COR-L47 (cell line): ENCODE data around the gene NPM1.

ENCODE experiments used
- DNase-seq: peaks from one replicate; lab custom pipeline; 2025; lab: John Stamatoyannopoulos, UW

Gene NPM1

DNA sequence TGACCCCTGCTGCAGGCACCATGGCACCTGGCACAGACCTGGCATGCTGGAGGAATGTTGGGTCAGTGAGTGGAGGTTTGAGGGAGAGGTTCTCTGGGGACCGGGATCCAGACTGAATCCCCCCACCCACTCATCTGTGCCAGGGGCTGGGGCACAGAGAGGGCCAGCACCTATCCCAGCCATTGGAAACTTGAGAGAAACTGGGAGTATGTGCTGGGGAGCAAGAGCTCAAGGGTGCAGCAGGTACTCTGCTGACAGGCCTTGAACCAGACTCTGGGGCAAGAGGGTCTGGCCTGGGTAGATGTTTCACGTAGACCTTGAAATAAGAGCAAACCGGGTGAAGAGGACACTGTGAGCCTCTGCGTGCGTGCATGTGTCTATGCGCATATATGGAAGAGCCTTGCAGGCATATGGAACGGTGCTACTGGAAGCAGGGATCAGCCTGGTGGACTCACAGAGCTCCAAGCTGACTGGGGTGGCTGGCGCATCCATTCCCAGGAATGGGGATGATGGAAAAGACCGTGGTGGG lies 40.6 kb downstream of the NPM1 start:
- DNase-seq: no peak

- no peak for DNase-seq
Observed at GRCh38 chr5:171428809-171429542, 41.3 kb downstream of the NPM1 start.

DNA sequence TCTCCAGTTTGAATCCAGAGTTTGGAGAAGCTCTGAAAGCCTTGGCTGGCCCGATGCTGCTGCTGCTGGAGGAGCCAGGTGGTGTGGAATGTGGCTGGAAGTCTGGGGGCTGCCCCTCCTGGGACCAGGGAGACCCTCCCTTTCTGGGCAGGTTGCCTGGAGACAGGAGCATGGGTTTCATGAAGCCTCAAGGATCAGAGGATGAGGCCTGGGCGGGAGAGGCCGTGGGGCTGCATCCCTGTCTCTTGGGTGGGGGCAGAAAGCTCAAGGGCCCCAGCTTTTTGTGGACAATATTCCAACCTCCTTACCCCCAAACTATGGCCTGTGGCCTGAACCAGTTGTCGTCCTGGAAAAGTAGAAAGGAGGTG lies 41.9 kb downstream of the NPM1 start:
- DNase-seq: no peak

DNA sequence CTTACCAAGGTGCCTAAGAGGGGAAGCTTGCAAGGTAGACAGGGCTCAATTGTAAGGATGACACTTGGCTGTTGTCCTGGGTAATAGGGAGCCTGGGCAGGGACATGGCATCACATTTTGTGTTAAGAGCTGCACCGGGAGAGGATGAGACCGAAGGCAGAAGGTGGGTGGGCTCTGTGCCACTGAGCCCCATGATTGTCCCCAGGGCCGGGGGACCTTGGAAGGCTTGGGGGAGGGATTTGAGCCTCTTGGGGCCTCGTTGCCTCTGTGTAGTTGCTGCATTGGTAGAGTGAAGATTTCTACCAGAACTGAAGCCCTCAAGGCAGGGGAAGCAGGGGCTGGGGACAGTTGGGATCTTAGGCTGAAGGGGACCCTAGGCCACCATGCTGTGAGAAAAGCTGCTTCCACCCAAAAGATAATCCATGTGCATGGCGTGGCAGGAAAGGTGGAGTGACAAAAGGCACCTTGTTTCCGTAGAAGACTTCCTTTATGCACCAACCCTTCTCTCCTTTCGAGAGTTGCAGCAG lies 43.7 kb downstream of the NPM1 start:
- DNase-seq: no peak

- DNase-seq: no peak
Observed at GRCh38 chr5:171432076-171432475, 44.4 kb downstream of the NPM1 start.

- DNase-seq: no peak
Observed at GRCh38 chr5:171432583-171433351, 45.1 kb downstream of the NPM1 start.

GRCh38 chr5:171433352-171433698 lies 45.7 kb downstream of the NPM1 start:
- no peak for DNase-seq

DNA sequence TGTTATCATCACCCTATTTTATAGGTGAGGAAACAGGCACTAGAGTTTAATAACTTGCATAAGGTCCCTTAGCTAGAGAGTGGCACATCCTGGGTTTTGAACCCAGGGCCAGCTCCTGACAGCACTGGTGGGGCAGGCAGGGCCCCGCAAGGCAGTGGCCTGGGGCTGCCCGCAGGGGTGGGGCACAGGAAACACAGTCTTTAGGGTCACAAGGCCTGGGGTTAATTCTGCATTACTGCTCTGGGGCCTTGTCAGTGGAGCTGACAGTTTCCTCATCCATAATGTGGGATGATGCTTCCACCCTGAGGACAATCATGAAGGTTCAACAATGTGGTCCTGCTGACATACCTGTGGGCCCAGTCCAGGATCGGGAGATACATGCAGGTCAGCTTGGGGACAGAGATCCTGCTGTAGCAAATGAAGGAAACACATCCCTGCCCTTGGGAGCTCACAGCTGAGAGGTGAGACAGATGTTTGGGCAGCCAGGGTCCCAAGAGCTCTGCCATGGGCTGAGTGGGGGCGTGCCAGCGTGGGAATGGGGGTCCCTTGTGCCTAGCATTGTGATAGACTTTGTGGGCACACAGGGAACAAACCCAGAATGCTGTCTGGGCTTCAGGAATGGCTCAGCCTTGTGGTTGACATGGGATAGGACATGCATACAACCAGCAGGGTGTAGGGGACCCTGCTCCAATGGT lies 46.5 kb downstream of the NPM1 start:
- no peak for DNase-seq

GRCh38 chr5:171434874-171435273 lies 47.2 kb downstream of the NPM1 start:
- DNase-seq: no peak

DNA sequence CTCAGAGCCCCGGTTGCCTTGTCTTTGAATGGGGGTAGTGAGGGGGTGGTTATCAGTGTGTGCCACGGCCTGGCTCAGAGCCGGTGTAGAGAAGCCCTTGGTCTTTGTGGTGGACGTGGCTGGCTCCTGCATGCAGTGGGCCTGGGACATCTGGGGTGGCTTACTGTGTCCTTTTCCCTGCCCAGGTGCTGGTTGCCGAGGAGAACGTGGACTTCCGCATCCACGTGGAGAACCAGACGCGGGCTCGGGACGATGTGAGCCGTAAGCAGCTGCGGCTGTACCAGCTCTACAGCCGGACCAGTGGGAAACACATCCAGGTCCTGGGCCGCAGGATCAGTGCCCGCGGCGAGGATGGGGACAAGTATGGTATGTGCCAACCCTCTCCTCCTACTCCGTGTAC lies 48.3 kb downstream of the NPM1 start:
- DNase-seq: no peak

GRCh38 chr5:171436804-171437285 lies 49.2 kb downstream of the NPM1 start:
- no peak for DNase-seq

DNA sequence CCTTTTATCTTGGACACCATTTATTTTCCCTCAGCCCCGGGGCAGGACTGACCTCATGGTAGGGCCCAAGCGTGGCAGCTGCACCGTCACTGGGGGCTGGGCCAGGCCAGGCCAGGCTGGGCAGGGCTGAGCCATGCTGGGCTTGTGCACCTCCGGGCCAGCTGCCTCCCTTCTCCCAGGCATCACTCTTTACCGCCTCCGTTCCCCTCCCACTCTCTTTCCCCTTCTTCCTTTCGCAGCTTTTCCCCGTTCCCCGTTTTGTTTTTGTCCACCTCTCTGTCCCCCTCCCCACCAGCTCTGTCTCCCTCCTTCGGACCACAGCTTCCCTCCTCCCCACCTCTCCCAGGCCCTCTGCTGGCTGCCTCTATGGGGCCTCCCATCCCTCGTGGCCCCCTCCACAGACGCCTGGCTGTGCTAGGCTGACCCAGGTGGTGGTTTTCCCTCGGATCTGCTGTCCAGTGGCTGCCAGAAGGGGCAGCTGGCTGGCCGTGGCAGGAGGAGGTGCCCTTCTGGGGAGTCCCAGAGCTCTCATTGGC lies 49.7 kb downstream of the NPM1 start:
- no peak for DNase-seq

- no peak for DNase-seq
Observed at GRCh38 chr5:171438738-171439137, 51.1 kb downstream of the NPM1 start.

- DNase-seq: no peak
Observed at GRCh38 chr5:171441246-171441791, 53.7 kb downstream of the NPM1 start.

GRCh38 chr5:171442287-171443042 lies 54.8 kb downstream of the NPM1 start:
- DNase-seq: no peak

GRCh38 chr5:171444582-171444981 lies 56.9 kb downstream of the NPM1 start:
- no peak for DNase-seq

DNA sequence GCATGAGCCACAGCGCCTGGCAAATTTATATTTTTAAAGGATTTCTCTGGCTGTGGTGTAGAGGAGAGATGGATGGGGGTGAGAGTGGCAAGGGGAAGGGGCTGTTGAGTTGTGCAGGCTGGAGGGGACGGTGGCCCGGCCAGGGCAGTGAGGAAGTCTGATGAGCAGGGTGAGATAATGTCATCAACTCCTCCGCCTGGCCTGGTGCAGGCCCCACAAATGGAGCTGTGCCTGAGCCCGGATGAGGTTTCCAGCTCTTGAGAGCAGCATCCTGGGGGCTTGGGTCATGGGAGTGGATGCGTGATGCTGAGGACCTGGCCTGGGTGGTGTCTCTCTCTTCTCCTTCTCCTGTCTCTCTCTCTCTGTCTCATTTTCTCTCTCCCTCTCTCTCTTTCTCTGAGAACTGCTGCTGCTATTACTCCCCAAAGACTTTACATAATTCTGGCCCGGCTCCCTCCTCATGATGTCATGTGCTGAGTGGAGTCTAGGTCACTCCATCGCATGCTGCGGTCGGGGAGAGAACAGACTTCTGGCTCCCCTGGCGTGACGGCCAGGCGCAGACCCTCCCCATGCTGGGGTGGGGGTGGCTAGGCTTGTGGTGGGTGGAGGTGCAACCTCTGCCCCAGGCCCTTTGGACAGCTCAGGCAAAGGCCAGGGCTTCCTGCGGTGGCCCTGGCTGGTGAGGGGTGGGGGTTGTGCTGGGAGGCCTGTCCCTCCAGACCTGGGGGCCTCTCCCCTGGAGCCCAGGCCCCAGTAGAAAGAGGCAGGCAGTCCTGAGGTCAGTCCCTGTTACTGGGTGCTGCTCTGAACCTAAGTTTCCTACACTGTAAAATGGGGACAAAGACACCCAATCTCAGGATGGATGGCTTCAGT lies 58.2 kb downstream of the NPM1 start:
- DNase-seq: no peak

GRCh38 chr5:171447226-171447625 lies 59.6 kb downstream of the NPM1 start:
- no peak for DNase-seq

DNA sequence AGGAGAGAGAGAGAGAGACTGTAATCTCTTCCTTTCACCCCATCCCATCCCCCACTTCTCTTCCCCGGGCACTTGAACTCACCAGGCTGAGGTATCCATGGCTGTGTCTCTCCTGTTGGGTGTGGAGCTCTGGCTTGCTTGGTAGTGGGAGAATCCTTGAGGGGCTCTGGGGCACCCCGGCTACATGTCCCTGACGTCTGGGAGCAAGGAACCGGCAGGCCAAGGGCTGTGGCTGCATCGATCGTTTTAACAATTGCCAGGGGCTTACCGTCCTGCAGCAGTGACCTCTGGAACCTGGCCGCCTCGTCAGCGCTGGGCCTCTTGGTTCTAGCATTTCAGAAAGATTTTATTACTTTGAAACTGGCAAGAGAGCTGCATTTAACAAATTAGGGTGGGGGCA lies 61.8 kb downstream of the NPM1 start:
- DNase-seq: no peak
